Osteoblast (primary cell): ENCODE data around the gene GRM1. TPM values are rescaled to one million over a fixed set of nuclear protein-coding genes. Genes with fewer than 3 reads are reported as not detected.

ENCODE experiments used
- DNase-seq: peaks from one replicate; pipeline ENCODE4 v3.0.0; 2011; ENCODE audit warnings: low spot score, mixed read lengths; ENCODE audit not compliant: insufficient read length; ENCODE audit errors: missing footprints
- H2AFZ ChIP-seq: 2 replicates; pipeline ENCODE4 v1.6.0; 2011; ENCODE audit warnings: mild to moderate bottlenecking, low read length
- H3K27ac ChIP-seq: 2 replicates; pipeline ENCODE4 v1.5.1; 2011; ENCODE audit warnings: mild to moderate bottlenecking, low read depth, low read length, moderate library complexity
- H3K27me3 ChIP-seq: 2 replicates; pipeline ENCODE4 v1.6.0; 2012; ENCODE audit warnings: mild to moderate bottlenecking, control low read depth, inconsistent platforms, low read length, moderate library complexity; ENCODE audit not compliant: insufficient read depth
- H3K36me3 ChIP-seq: 2 replicates; pipeline ENCODE4 v1.5.1; 2011; ENCODE audit warnings: mild to moderate bottlenecking, low read length, control low read depth, moderate library complexity; ENCODE audit not compliant: insufficient read depth
- H3K4me1 ChIP-seq: 2 replicates; pipeline ENCODE4 v1.5.1; 2011; ENCODE audit warnings: mild to moderate bottlenecking, low read length, control low read depth, moderate library complexity; ENCODE audit not compliant: insufficient read depth
- H3K4me2 ChIP-seq: 2 replicates; pipeline ENCODE4 v1.6.0; 2011; ENCODE audit warnings: mild to moderate bottlenecking, low read length; ENCODE audit not compliant: insufficient read depth
- H3K4me3 ChIP-seq: fragments of 200-600 bp; sonication (generic); 3 replicates; pipeline ENCODE4 v1.5.1; 2012; ENCODE audit warnings: mild to moderate bottlenecking, low read length, inconsistent platforms; ENCODE audit not compliant: insufficient read depth
- H3K79me2 ChIP-seq: 2 replicates; pipeline ENCODE4 v1.6.0; 2012; ENCODE audit warnings: mild to moderate bottlenecking, low read length, control low read depth, inconsistent platforms; ENCODE audit not compliant: insufficient read depth
- H3K9me3 ChIP-seq: 2 replicates; pipeline ENCODE4 v1.5.1; 2011; ENCODE audit warnings: low read depth, low read length, control low read depth
- H4K20me1 ChIP-seq: 2 replicates; pipeline ENCODE4 v1.6.0; 2012; ENCODE audit warnings: mild to moderate bottlenecking, low read length, control low read depth; ENCODE audit not compliant: insufficient read depth
- total RNA-seq: library from RNA; depleted of rRNA; stranded (reverse); fragments of >200 nt; gene quantifications from 2 replicates; pipeline ENCODE4 v1.2.3, GENCODE V29; 2012
- TF ChIP-seq, protein P1 (sequence below): IDR thresholded peaks from 2 replicates; pipeline ENCODE4 v1.5.1; 2011; ENCODE audit warnings: mild to moderate bottlenecking, low read depth, low read length, moderate library complexity; ENCODE audit errors: extremely low read depth

GRM1 gene
- total RNA-seq, 1 donor = under 0.01 TPM

DNA sequence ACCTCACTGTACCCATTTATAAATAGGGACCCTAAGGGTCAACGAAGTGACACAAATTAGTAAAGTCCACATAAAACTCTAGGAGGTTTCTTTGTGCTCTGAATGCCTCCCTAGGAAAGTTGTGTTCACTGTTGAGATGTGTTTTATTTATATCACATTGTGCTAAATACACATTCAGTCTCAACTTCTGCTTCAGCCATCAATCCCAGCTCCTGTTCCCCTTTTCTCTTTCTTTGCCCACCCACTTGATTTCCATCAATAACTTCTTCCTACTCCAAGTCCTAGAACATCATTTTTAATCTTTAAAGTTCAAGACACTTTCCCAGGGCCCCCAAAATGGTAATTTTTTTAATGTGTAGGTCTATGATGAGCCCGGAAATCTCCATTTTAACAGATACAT, 306.5 kb downstream of the GRM1 start:
- DNase-seq = no peak
- TF ChIP-seq, protein P1, sequence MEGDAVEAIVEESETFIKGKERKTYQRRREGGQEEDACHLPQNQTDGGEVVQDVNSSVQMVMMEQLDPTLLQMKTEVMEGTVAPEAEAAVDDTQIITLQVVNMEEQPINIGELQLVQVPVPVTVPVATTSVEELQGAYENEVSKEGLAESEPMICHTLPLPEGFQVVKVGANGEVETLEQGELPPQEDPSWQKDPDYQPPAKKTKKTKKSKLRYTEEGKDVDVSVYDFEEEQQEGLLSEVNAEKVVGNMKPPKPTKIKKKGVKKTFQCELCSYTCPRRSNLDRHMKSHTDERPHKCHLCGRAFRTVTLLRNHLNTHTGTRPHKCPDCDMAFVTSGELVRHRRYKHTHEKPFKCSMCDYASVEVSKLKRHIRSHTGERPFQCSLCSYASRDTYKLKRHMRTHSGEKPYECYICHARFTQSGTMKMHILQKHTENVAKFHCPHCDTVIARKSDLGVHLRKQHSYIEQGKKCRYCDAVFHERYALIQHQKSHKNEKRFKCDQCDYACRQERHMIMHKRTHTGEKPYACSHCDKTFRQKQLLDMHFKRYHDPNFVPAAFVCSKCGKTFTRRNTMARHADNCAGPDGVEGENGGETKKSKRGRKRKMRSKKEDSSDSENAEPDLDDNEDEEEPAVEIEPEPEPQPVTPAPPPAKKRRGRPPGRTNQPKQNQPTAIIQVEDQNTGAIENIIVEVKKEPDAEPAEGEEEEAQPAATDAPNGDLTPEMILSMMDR = no peak
- H2AFZ ChIP-seq = no peak overlapping the region
- no peak overlapping the region for H3K27ac ChIP-seq
- H3K4me3 ChIP-seq = no peak overlapping the region
- no peaks in the 10 kb centered on the region for H3K9me3 ChIP-seq
- no peak overlapping the region for H3K4me2 ChIP-seq
- H3K36me3 ChIP-seq = no peaks in the 10 kb centered on the region
- no peaks in the 10 kb centered on the region for H4K20me1 ChIP-seq
- no peaks in the 10 kb centered on the region for H3K79me2 ChIP-seq
- H3K27me3 ChIP-seq = no peaks in the 10 kb centered on the region
- H3K4me1 ChIP-seq = no peaks in the 10 kb centered on the region

DNA sequence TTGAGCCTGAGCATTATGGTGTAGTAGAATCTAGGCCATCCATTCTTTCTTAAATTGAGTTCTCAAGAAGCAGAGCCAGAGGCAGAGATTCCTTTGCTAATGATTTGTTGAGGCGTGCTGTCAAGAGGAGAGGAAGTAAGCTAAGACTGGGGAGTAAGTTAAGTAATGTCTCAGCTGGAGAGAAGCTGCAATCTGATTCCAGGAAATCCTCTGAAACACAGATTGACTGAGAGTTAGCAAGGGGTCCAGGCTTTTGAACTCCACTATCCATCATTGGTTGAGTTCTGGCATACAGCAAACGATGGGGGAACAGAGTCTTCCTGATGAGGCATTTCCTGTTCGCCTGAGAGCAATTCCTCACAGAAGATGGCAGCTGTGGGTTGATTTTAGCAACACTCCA, 307.3 kb downstream of the GRM1 start:
- no peak overlapping the region for H3K27ac ChIP-seq
- no peaks in the 10 kb centered on the region for H3K9me3 ChIP-seq
- no peak overlapping the region for H2AFZ ChIP-seq
- H3K4me2 ChIP-seq = no peak overlapping the region
- no peak overlapping the region for H3K4me3 ChIP-seq
- TF ChIP-seq, protein P1 = no peak
- no peaks in the 10 kb centered on the region for H3K79me2 ChIP-seq
- H3K27me3 ChIP-seq = no peaks in the 10 kb centered on the region
- no peak for DNase-seq
- H3K4me1 ChIP-seq = no peaks in the 10 kb centered on the region
- no peaks in the 10 kb centered on the region for H4K20me1 ChIP-seq
- no peaks in the 10 kb centered on the region for H3K36me3 ChIP-seq

DNA sequence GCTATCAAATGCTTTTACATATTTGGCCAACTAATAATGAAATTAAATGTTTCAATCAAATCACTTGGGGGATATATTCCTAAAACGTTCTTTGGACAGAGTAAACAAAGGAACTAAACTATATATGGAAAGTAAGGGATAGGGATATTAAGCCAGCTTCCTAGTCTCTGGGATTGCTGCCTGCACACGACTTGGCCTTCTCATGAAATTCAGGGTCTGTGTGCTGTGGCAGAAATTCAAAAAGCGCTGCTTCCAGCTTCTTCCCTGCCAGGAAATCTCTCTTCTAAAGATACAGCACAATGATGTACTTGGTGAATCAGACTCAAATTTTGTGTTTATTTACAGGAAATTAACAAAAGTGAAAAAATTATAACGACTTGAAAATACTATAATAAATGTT, 308.5 kb downstream of the GRM1 start:
- Histone ChIP-seq H3K9me3 (no peaks in the 10 kb centered on the region), H4K20me1 (no peaks in the 10 kb centered on the region), H3K27ac (no peak overlapping the region), H3K4me2 (no peak overlapping the region), H3K4me3 (no peak overlapping the region), H2AFZ (no peak overlapping the region), H3K79me2 (no peaks in the 10 kb centered on the region), H3K4me1 (no peaks in the 10 kb centered on the region), H3K27me3 (no peaks in the 10 kb centered on the region), H3K36me3 (no peaks in the 10 kb centered on the region)
- TF ChIP-seq, protein P1 = no peak
- no peak for DNase-seq

DNA sequence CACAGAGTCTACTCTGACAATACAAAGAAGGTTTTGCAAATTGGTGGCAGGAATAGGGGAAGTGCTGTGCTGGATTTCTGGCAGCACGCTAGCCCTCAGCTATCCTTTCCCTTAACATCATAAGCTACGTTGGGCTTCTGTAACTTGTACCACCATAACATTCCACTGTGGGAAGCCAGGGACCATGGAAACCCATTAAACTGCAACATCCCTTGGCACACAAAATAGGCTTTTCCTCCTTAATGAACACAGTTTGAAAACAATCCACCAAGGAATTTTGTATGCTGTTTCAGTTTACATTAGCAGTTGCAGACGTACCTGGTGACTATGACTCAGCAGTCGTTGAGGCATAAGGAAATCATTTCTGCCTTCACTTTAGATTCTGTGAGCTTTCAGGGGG, 310.9 kb downstream of the GRM1 start:
- Histone ChIP-seq H3K27me3 (no peaks in the 10 kb centered on the region), H4K20me1 (no peaks in the 10 kb centered on the region), H3K4me2 (peak overlapping the region; percentile 7), H2AFZ (peak overlapping the region; percentile 25), H3K4me3 (no peak overlapping the region), H3K79me2 (no peaks in the 10 kb centered on the region), H3K4me1 (no peaks in the 10 kb centered on the region), H3K27ac (no peak overlapping the region), H3K36me3 (no peaks in the 10 kb centered on the region), H3K9me3 (no peaks in the 10 kb centered on the region)
- TF ChIP-seq, protein P1 = no peak
- DNase-seq = no peak
